Esophagus muscularis mucosa (tissue), 4 donors: ENCODE data around the gene GLTP. TPM values are rescaled to one million over a fixed set of nuclear protein-coding genes. Genes with fewer than 3 reads are reported as not detected.

ENCODE experiments used
- DNase-seq: peaks from one replicate; pipeline ENCODE4 v3.0.0-alpha.2; 2017; ENCODE audit errors: extremely low spot score
- H3K27ac ChIP-seq, 4 donors: fragments of 200-600 bp; sonication (generic); replicated peaks in 1 of 4; 1 replicate in 3 of 4; 2 replicates in 1 of 4; pipeline ENCODE4 v1.5.1; 2016 to 2019; ENCODE audit warnings: mild to moderate bottlenecking in 1 of 4
- H3K27me3 ChIP-seq, 4 donors: fragments of 200-600 bp; sonication (generic); one replicate each; pipeline versions ENCODE4 v1.5.1 to v1.6.0; 2016 to 2019
- H3K36me3 ChIP-seq, 4 donors: fragments of 200-600 bp; sonication (generic); one replicate each; pipeline ENCODE4 v1.5.1; 2016 to 2019
- H3K4me1 ChIP-seq, 4 donors: fragments of 200-600 bp; sonication (generic); one replicate each; pipeline ENCODE4 v1.5.1; 2016 to 2019
- H3K4me3 ChIP-seq, 4 donors: fragments of 200-600 bp; sonication (generic); 1 replicate in 2 of 4; 2 replicates in 2 of 4; pipeline ENCODE4 v1.5.1; 2016 to 2019; ENCODE audit warnings: mild to moderate bottlenecking in 4 of 4, moderate library complexity in 1 of 4
- H3K9me3 ChIP-seq, 4 donors: fragments of 200-600 bp; sonication (generic); 1 replicate in 3 of 4; 2 replicates in 1 of 4; pipeline ENCODE4 v1.5.1; 2016 to 2019
- EP300 ChIP-seq: sonication (generic); formaldehyde crosslinking; IDR thresholded peaks from one replicate; pipeline ENCODE4 v1.6.1; 2017; ENCODE audit warnings: antibody characterized with exemption
- POLR2A ChIP-seq: fragments of 450-650 bp; IDR thresholded peaks from one replicate; pipeline ENCODE4 v1.6.1; 2017; ENCODE audit warnings: antibody characterized with exemption, moderate library complexity, mild to moderate bottlenecking, low read depth
- POLR2AphosphoS5 ChIP-seq, 2 donors: sonication (generic); formaldehyde crosslinking; IDR thresholded peaks; one replicate each; pipeline ENCODE4 v1.6.1; 2017; ENCODE audit warnings: antibody characterized with exemption in 2 of 2
- WGBS: methylation state at CpG from one replicate; pipeline ENCODE4 v1.1.5; 2018; 5-methylcytosine and 5-hydroxymethylcytosine counted together
- intact Hi-C: fragments of 100-400 bp; cut with DNase I; formaldehyde crosslinking; loops from one replicate; pipeline ENCODE4 v1.15.1; 2023
- total RNA-seq, 4 donors: library from RNA; depleted of rRNA; stranded (reverse); fragments of >200 nt; gene quantifications; one replicate each; pipeline versions ENCODE4 v1.1.0 to v1.2.1, GENCODE V29; 2016
- TF ChIP-seq, protein P1 (sequence below), 3 experiments: fragments of 200-600 bp in 2 of 3; fragments of 450-650 bp in 1 of 3; sonication (generic) in 2 of 3; IDR thresholded peaks; one replicate each; pipeline ENCODE4 v1.5.1; 2017 to 2019; ENCODE audit warnings: antibody characterized with exemption in 3 of 3, mild to moderate bottlenecking in 2 of 3, moderate library complexity in 1 of 3

The GLTP gene
- total RNA-seq, 4 donors from 2014 or later = 37.0 to 47.7 (median 39.6) TPM

GRCh38 chr12:109827566-109828550, 52.5 kb downstream of the GLTP start:
- H3K27me3 ChIP-seq = peaks cover under 1 to 49% (median 6%) of the 10 kb centered on the region in 4 donors
- TF ChIP-seq POLR2AphosphoS5 (IDR thresholded peaks at IDR 0.05) = no peak
- TF ChIP-seq, protein P1, sequence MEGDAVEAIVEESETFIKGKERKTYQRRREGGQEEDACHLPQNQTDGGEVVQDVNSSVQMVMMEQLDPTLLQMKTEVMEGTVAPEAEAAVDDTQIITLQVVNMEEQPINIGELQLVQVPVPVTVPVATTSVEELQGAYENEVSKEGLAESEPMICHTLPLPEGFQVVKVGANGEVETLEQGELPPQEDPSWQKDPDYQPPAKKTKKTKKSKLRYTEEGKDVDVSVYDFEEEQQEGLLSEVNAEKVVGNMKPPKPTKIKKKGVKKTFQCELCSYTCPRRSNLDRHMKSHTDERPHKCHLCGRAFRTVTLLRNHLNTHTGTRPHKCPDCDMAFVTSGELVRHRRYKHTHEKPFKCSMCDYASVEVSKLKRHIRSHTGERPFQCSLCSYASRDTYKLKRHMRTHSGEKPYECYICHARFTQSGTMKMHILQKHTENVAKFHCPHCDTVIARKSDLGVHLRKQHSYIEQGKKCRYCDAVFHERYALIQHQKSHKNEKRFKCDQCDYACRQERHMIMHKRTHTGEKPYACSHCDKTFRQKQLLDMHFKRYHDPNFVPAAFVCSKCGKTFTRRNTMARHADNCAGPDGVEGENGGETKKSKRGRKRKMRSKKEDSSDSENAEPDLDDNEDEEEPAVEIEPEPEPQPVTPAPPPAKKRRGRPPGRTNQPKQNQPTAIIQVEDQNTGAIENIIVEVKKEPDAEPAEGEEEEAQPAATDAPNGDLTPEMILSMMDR (IDR thresholded peaks at IDR 0.05) = no peak
- H3K9me3 ChIP-seq = no peaks in the 10 kb centered on the region
- no peak for DNase-seq
- H3K27ac ChIP-seq = peak overlapping the region in 2 of 4 donors; percentile 41 to 46
- peaks cover 0 to 9% (median 2%) of the 10 kb centered on the region in 4 donors for H3K4me1 ChIP-seq
- no peak overlapping the region for H3K4me3 ChIP-seq
- 69% methylated on average over 19 of the region's 19 CpGs for WGBS
- H3K36me3 ChIP-seq = no peaks in the 10 kb centered on the region
- intact Hi-C loops = no loop called here

- WGBS = 93% methylated on average over 3 of the region's 3 CpGs
- TF ChIP-seq POLR2A (no peak), EP300 (no peak), POLR2AphosphoS5 (IDR thresholded peaks at IDR 0.05) (no peak)
- TF ChIP-seq, protein P1 (IDR thresholded peaks at IDR 0.05) = no peak
- H3K36me3 ChIP-seq = no peaks in the 10 kb centered on the region
- intact Hi-C loops = no loop called here
- H3K9me3 ChIP-seq = no peaks in the 10 kb centered on the region
- H3K27ac ChIP-seq = no peak overlapping the region
- H3K27me3 ChIP-seq = peaks cover 0 to 41% (median under 1%) of the 10 kb centered on the region in 4 donors
- no peak for DNase-seq
- peaks cover 0 to 1% (median 0%) of the 10 kb centered on the region in 4 donors for H3K4me1 ChIP-seq
- no peak overlapping the region for H3K4me3 ChIP-seq
Measured at GRCh38 chr12:109827080-109827479, 53.3 kb downstream of the GLTP start.

DNA sequence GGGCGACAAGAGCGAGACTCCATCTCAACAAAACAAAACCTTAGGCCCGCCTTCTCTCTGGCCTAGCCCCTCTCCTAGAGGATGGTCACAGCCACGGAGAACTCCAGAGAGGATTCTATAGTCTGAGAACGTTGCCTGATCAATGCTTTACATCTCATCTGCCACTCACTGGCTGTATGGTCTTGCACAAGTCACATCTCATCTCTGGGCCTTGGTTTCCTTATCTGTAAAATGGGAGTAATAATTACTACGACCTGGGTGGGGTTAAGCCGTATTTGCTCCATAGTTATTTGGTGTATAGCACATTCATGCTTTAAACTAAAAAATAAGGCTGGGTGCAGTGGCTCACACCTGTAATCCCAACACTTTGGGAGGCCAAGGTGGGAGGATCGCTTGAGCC, 55.6 kb downstream of the GLTP start:
- no peak for DNase-seq
- TF ChIP-seq POLR2A = no peak
- no peak for TF ChIP-seq EP300
- TF ChIP-seq POLR2AphosphoS5 (IDR thresholded peaks at IDR 0.05) = no peak
- Histone ChIP-seq H3K4me1 (no peaks in the 10 kb centered on the region), H3K27me3 (peaks cover 0 to 27% (median 0%) of the 10 kb centered on the region in 4 donors), H3K27ac (no peak overlapping the region), H3K9me3 (no peaks in the 10 kb centered on the region), H3K36me3 (no peaks in the 10 kb centered on the region), H3K4me3 (no peak overlapping the region)
- WGBS = 94% methylated on average over 8 of the region's 8 CpGs
- intact Hi-C loops = no loop called here

- no peak overlapping the region for H3K4me3 ChIP-seq
- TF ChIP-seq, protein P1 (IDR thresholded peaks at IDR 0.05) = no peak
- no peak for TF ChIP-seq EP300
- no peak for TF ChIP-seq POLR2AphosphoS5 (IDR thresholded peaks at IDR 0.05)
- no peak for TF ChIP-seq POLR2A
- no peak overlapping the region for H3K27ac ChIP-seq
- DNase-seq = no peak
- 71% methylated on average over 10 of the region's 15 CpGs for WGBS
- intact Hi-C loops = no loop called here
- no peaks in the 10 kb centered on the region for H3K4me1 ChIP-seq
- H3K27me3 ChIP-seq = peaks cover 0 to 27% (median 0%) of the 10 kb centered on the region in 4 donors
- no peaks in the 10 kb centered on the region for H3K9me3 ChIP-seq
- H3K36me3 ChIP-seq = no peaks in the 10 kb centered on the region
Measured at GRCh38 chr12:109822951-109823411, 57.4 kb downstream of the GLTP start.

DNA sequence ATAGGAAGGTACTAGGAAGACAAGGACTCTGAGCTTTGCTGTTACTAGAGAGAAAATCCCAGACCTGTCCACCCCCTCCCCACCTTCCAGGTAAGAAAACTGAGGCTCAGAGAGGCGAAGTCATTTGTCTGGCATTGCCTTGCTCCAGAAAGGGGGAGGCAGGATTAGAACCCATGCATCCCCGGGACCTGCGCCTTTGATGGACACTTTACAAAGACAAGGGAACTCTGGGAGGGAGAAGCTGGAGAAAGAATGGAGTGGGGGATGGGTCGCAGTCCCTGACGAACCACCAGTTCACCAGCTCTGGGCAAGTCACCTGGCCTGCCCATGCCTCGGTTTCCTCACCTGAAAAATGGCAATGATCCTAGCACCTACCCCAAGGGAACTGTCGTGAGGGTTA, 57.9 kb downstream of the GLTP start:
- no peaks in the 10 kb centered on the region for H3K4me1 ChIP-seq
- intact Hi-C loops = no loop called here
- H3K4me3 ChIP-seq = no peak overlapping the region
- no peak for DNase-seq
- 78% methylated on average over 7 of the region's 7 CpGs for WGBS
- H3K9me3 ChIP-seq = no peaks in the 10 kb centered on the region
- H3K27me3 ChIP-seq = peaks cover 0 to 30% (median 0%) of the 10 kb centered on the region in 4 donors
- H3K27ac ChIP-seq = no peak overlapping the region
- H3K36me3 ChIP-seq = no peaks in the 10 kb centered on the region
- TF ChIP-seq, protein P1 (IDR thresholded peaks at IDR 0.05) = no peak
- TF ChIP-seq EP300 = no peak
